Measurements from ENCODE around the gene PIM3.

Gene PIM3

DNA sequence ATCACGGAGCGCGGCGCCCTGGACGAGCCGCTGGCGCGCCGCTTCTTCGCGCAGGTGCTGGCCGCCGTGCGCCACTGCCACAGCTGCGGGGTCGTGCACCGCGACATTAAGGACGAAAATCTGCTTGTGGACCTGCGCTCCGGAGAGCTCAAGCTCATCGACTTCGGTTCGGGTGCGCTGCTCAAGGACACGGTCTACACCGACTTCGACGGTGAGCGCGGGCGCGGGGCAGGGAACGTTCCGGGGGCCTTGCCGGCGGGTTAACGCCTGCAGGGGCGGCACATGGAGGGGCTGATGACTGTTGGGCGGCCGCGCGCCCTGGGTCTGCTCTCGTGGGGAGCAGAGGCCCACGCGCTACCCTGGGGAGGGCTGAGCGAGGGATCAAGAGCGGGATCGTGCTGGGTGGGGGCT lies 1.0 kb downstream of the PIM3 start:
- peak overlapping the region; percentile 91 for H3K27ac ChIP-seq (ENCODE audit: low read length)
- peaks cover 39% of the 10 kb centered on the region for H3K4me1 ChIP-seq (ENCODE audit: insufficient read depth, low read length)
- H3K79me2 ChIP-seq (ENCODE audit: insufficient read depth, low read length), result peaks cover 37% of the 10 kb centered on the region

DNA sequence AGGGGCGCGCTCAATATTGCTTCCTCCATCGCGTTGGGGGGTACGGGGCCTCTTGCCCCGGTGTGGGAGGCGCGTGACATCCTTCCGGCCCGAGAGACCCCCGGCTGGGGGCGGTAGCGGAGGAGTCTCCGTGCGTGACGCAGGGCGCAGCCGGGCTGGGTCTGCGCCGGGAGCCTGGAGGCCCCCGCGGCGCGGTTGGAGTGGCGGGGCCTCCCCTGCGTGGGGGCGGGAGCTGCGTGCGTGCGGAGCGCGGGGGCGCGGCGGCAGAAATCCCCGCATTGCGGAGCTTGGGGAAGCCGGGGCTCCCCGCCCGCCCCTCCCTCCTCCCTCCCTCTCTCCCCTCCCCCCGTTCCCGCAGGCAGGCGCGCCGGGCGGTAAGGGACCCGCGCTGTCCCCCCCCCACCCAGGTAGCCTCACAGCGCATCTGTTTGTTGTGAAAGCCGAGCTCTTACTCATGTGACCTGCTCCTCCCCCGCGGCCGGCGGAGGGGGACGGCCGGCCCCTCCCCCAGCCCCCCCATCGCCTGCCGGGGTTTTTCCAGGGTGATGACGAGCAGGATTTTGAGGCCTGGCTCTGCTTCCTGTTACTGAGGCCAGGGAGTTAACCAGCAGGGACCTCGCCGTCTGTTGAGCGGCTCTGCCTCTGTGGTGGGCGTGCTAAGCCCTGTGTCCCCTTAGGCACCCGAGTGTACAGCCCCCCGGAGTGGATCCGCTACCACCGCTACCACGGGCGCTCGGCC lies 1.6 kb downstream of the PIM3 start:
- Histone ChIP-seq H2AFZ (ENCODE audit: low read depth, low read length) (no peak overlapping the region), H3K4me2 (ENCODE audit: insufficient read depth, low read length) (peak overlapping the region; percentile 90), H3K27me3 (ENCODE audit: insufficient read depth, low read length, poor library complexity) (no peaks in the 10 kb centered on the region), H3K79me2 (ENCODE audit: insufficient read depth, low read length) (peaks cover 37% of the 10 kb centered on the region), H3K27ac (ENCODE audit: low read length) (peak overlapping the region; percentile 91), H3K4me1 (ENCODE audit: insufficient read depth, low read length) (peaks cover 39% of the 10 kb centered on the region), H3K9ac (ENCODE audit: low read depth, low read length) (peak overlapping the region; percentile 86), H3K4me3 (ENCODE audit: low read depth in 1 of 2, low read length in 2 of 2) (peak overlapping the region; percentile 89 to 92; a peak in 3 of 4 replicates), H3K9me3 (ENCODE audit: insufficient read depth, low read length, severe bottlenecking) (no peaks in the 10 kb centered on the region), H3K36me3 (ENCODE audit: insufficient read depth, low read length) (peaks cover 30% of the 10 kb centered on the region), H4K20me1 (ENCODE audit: insufficient read depth, low read length) (peaks cover 49% of the 10 kb centered on the region)
- DNase-seq (peak; percentile 64), ATAC-seq (ENCODE audit: insufficient read depth, low read depth) (peak; percentile 5; the same call in 1 of the 3 replicates)
- TF ChIP-seq EZH2 (IDR thresholded peaks at IDR 0.05; ENCODE audit: borderline replicate concordance, low read depth, low read length, severe bottlenecking), result no peak
- no peak for TF ChIP-seq CTCF (IDR thresholded peaks at IDR 0.05; ENCODE audit: borderline replicate concordance, extremely low read depth, low read length, poor library complexity, severe bottlenecking)

More for the DNA sequence above, 1.0 kb downstream of the PIM3 start:
- Histone ChIP-seq H3K36me3 (ENCODE audit: insufficient read depth, low read length) (peaks cover 30% of the 10 kb centered on the region), H4K20me1 (ENCODE audit: insufficient read depth, low read length) (peaks cover 49% of the 10 kb centered on the region), H3K9me3 (ENCODE audit: insufficient read depth, low read length, severe bottlenecking) (no peaks in the 10 kb centered on the region), H3K27me3 (ENCODE audit: insufficient read depth, low read length, poor library complexity) (no peaks in the 10 kb centered on the region), H3K4me3 (ENCODE audit: low read depth in 1 of 2, low read length in 2 of 2) (peak overlapping the region; percentile 89 to 92), H2AFZ (ENCODE audit: low read depth, low read length) (no peak overlapping the region), H3K9ac (ENCODE audit: low read depth, low read length) (peak overlapping the region; percentile 86), H3K4me2 (ENCODE audit: insufficient read depth, low read length) (peak overlapping the region; percentile 90)
- no peak for DNase-seq
- TF ChIP-seq EZH2 (IDR thresholded peaks at IDR 0.05; ENCODE audit: borderline replicate concordance, low read depth, low read length, severe bottlenecking) (no peak), CTCF (IDR thresholded peaks at IDR 0.05; ENCODE audit: borderline replicate concordance, extremely low read depth, low read length, poor library complexity, severe bottlenecking) (no peak)
- ATAC-seq (ENCODE audit: insufficient read depth, low read depth), result no peak

DNA sequence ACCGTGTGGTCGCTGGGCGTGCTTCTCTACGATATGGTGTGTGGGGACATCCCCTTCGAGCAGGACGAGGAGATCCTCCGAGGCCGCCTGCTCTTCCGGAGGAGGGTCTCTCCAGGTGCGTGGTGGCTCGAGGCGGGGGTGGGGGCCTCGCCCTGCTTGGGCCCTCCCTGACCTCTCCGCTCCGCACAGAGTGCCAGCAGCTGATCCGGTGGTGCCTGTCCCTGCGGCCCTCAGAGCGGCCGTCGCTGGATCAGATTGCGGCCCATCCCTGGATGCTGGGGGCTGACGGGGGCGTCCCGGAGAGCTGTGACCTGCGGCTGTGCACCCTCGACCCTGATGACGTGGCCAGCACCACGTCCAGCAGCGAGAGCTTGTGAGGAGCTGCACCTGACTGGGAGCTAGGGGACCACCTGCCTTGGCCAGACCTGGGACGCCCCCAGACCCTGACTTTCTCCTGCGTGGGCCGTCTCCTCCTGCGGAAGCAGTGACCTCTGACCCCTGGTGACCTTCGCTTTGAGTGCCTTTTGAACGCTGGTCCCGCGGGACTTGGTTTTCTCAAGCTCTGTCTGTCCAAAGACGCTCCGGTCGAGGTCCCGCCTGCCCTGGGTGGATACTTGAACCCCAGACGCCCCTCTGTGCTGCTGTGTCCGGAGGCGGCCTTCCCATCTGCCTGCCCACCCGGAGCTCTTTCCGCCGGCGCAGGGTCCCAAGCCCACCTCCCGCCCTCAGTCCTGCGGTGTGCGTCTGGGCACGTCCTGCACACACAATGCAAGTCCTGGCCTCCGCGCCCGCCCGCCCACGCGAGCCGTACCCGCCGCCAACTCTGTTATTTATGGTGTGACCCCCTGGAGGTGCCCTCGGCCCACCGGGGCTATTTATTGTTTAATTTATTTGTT lies 2.4 kb downstream of the PIM3 start:
- Histone ChIP-seq H3K79me2 (ENCODE audit: insufficient read depth, low read length) (peaks cover 37% of the 10 kb centered on the region), H3K9ac (ENCODE audit: low read depth, low read length) (peak overlapping the region; percentile 86; the same call in 1 of the 2 replicates), H3K27me3 (ENCODE audit: insufficient read depth, low read length, poor library complexity) (no peaks in the 10 kb centered on the region), H2AFZ (ENCODE audit: low read depth, low read length) (no peak overlapping the region), H3K4me2 (ENCODE audit: insufficient read depth, low read length) (peak overlapping the region; percentile 90), H3K4me3 (ENCODE audit: low read depth in 1 of 2, low read length in 2 of 2) (peak overlapping the region in 1 of 2 experiments; percentile 92; a peak in 3 of 4 replicates), H3K9me3 (ENCODE audit: insufficient read depth, low read length, severe bottlenecking) (no peaks in the 10 kb centered on the region), H3K4me1 (ENCODE audit: insufficient read depth, low read length) (peaks cover 39% of the 10 kb centered on the region), H4K20me1 (ENCODE audit: insufficient read depth, low read length) (peaks cover 49% of the 10 kb centered on the region), H3K36me3 (ENCODE audit: insufficient read depth, low read length) (peaks cover 30% of the 10 kb centered on the region), H3K27ac (ENCODE audit: low read length) (peak overlapping the region; percentile 54)
- ATAC-seq (ENCODE audit: insufficient read depth, low read depth) (no peak), DNase-seq (no peak)
- TF ChIP-seq EZH2 (IDR thresholded peaks at IDR 0.05; ENCODE audit: borderline replicate concordance, low read depth, low read length, severe bottlenecking), result no peak
- no peak for TF ChIP-seq CTCF (IDR thresholded peaks at IDR 0.05; ENCODE audit: borderline replicate concordance, extremely low read depth, low read length, poor library complexity, severe bottlenecking)
